ENCODE measurements around the gene IL12RB2. TPM values are rescaled to one million over a fixed set of nuclear protein-coding genes. Genes with fewer than 3 reads are reported as not detected.

The IL12RB2 gene
- total RNA-seq, 2 experiments from 2014 or later = 39.8 to 40.2 TPM

GRCh38 chr1:67327864-67328466, 20.3 kb downstream of the IL12RB2 start:
- no peaks in the 10 kb centered on the region for H3K9me3 Mint-ChIP-seq
- no peak overlapping the region for H3K27ac Mint-ChIP-seq
- H3K4me3 Mint-ChIP-seq = no peak overlapping the region
- peaks cover 3% of the 10 kb centered on the region for H3K27me3 Mint-ChIP-seq
- H3K36me3 Mint-ChIP-seq = peaks cover 60% of the 10 kb centered on the region
- DNase-seq = no peak
- peaks cover 11% of the 10 kb centered on the region for H3K4me1 Mint-ChIP-seq

GRCh38 chr1:67332653-67333529, 25.2 kb downstream of the IL12RB2 start:
- Mint-ChIP-seq H3K27ac (peak overlapping the region; percentile 90), H3K4me3 (peak overlapping the region; percentile 44), H3K9me3 (peaks cover 6% of the 10 kb centered on the region), H3K27me3 (no peaks in the 10 kb centered on the region), H3K36me3 (peaks cover 70% of the 10 kb centered on the region), H3K4me1 (peaks cover 53% of the 10 kb centered on the region)
- DNase-seq = peak; percentile 29

DNA sequence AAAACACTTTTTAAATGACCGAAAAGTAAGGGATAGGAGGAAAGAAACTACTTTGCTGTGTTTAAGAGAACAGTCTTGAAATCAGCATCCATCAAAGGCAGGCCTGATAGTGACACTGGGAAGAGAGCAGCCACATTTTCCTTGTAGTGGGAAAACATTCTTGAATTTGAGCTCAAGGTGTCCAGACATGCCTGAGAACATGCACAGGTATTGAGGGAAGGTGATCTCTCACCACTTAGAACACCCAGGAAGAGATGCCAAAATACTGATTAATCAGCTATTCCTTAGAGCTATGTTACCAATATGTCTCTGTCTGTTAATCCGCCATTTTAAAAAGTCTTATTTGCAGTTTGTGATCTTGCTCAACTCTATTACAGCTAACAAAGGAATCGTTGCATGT, 25.9 kb downstream of the IL12RB2 start:
- H3K27ac Mint-ChIP-seq = peak overlapping the region; percentile 90
- H3K27me3 Mint-ChIP-seq = no peaks in the 10 kb centered on the region
- no peak for DNase-seq
- peak overlapping the region; percentile 44 for H3K4me3 Mint-ChIP-seq
- H3K4me1 Mint-ChIP-seq = peaks cover 58% of the 10 kb centered on the region
- H3K36me3 Mint-ChIP-seq = peaks cover 74% of the 10 kb centered on the region
- H3K9me3 Mint-ChIP-seq = peaks cover 6% of the 10 kb centered on the region

- peak overlapping the region; percentile 82 for H3K27ac Mint-ChIP-seq
- DNase-seq = no peak
- peaks cover 76% of the 10 kb centered on the region for H3K4me1 Mint-ChIP-seq
- H3K4me3 Mint-ChIP-seq = peak overlapping the region; percentile 38
- H3K36me3 Mint-ChIP-seq = peaks cover 73% of the 10 kb centered on the region
- H3K9me3 Mint-ChIP-seq = peaks cover 6% of the 10 kb centered on the region
- H3K27me3 Mint-ChIP-seq = no peaks in the 10 kb centered on the region
Observed at GRCh38 chr1:67335411-67335810, 27.7 kb downstream of the IL12RB2 start.

- Mint-ChIP-seq H3K27me3 (no peaks in the 10 kb centered on the region), H3K36me3 (peaks cover 78% of the 10 kb centered on the region), H3K9me3 (peaks cover 6% of the 10 kb centered on the region), H3K4me3 (peak overlapping the region; percentile 52), H3K4me1 (peaks cover 81% of the 10 kb centered on the region), H3K27ac (peak overlapping the region; percentile 82)
- no peak for DNase-seq
Observed at GRCh38 chr1:67336157-67336556, 28.5 kb downstream of the IL12RB2 start.

- H3K4me1 Mint-ChIP-seq = peaks cover 85% of the 10 kb centered on the region
- peak overlapping the region; percentile 82 for H3K27ac Mint-ChIP-seq
- H3K36me3 Mint-ChIP-seq = peaks cover 80% of the 10 kb centered on the region
- peak overlapping the region; percentile 52 for H3K4me3 Mint-ChIP-seq
- H3K27me3 Mint-ChIP-seq = no peaks in the 10 kb centered on the region
- DNase-seq = no peak
- peaks cover 6% of the 10 kb centered on the region for H3K9me3 Mint-ChIP-seq
Observed at GRCh38 chr1:67336783-67337182, 29.1 kb downstream of the IL12RB2 start.

DNA sequence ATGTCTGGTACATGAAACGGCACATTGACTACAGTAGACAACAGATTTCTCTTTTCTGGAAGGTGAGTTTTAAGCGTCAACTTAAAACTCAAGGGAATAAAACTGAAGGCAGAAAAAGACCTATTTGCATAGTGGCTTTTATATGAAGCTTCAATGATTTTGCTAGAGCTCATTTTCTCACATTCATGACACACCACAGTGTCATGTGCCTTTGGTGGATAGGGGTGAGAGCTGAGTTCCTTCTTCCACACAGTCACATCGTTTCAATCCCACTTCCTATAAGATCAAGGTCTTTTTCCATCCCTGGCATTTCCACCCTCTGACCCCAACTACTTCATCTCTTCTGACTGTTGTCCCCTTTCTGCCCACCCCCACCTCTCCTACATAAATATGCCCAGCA, 31.0 kb downstream of the IL12RB2 start:
- Mint-ChIP-seq H3K9me3 (peaks cover 7% of the 10 kb centered on the region), H3K36me3 (peaks cover 82% of the 10 kb centered on the region), H3K27ac (peak overlapping the region; percentile 88), H3K4me1 (peaks cover 81% of the 10 kb centered on the region), H3K4me3 (peak overlapping the region; percentile 15), H3K27me3 (no peaks in the 10 kb centered on the region)
- DNase-seq = no peak

GRCh38 chr1:67339623-67340343, 32.1 kb downstream of the IL12RB2 start:
- Mint-ChIP-seq H3K36me3 (peaks cover 77% of the 10 kb centered on the region), H3K9me3 (peaks cover 6% of the 10 kb centered on the region), H3K27me3 (no peaks in the 10 kb centered on the region), H3K4me1 (peaks cover 76% of the 10 kb centered on the region), H3K4me3 (peak overlapping the region; percentile 32), H3K27ac (peak overlapping the region; percentile 88)
- peak; percentile 62 for DNase-seq

- Mint-ChIP-seq H3K4me1 (peaks cover 54% of the 10 kb centered on the region), H3K27ac (peak overlapping the region; percentile 88), H3K27me3 (no peaks in the 10 kb centered on the region), H3K9me3 (peaks cover 1% of the 10 kb centered on the region), H3K4me3 (peak overlapping the region; percentile 0), H3K36me3 (peaks cover 62% of the 10 kb centered on the region)
- DNase-seq = peak; percentile 50
Observed at GRCh38 chr1:67342076-67342890, 34.6 kb downstream of the IL12RB2 start.

- Mint-ChIP-seq H3K27me3 (no peaks in the 10 kb centered on the region), H3K4me3 (no peak overlapping the region), H3K27ac (no peak overlapping the region), H3K36me3 (peaks cover 50% of the 10 kb centered on the region), H3K9me3 (peaks cover 1% of the 10 kb centered on the region), H3K4me1 (peaks cover 33% of the 10 kb centered on the region)
- DNase-seq = no peak
Observed at GRCh38 chr1:67345556-67345955, 37.9 kb downstream of the IL12RB2 start.

DNA sequence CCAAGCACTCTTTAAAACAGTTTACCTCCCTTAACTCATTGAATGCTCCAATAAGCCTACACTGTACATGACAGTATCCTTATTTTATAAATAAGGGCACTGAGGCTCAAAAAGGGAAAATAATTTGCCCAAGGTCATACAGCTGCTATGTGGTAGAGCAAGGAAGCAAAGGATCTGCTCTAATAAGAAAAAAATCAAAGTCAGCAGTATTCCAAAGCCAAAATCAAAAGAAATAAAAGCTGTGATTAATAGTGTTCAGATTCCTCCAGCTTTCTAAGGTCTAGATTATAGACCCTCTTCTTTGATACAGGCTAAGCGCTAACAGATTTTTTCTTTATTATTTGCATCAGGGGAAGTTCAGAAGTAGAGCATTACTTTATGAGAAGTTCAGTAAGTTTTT, 39.3 kb downstream of the IL12RB2 start:
- no peak overlapping the region for H3K27ac Mint-ChIP-seq
- H3K4me3 Mint-ChIP-seq = no peak overlapping the region
- peaks cover 22% of the 10 kb centered on the region for H3K4me1 Mint-ChIP-seq
- no peaks in the 10 kb centered on the region for H3K27me3 Mint-ChIP-seq
- DNase-seq = no peak
- peaks cover 41% of the 10 kb centered on the region for H3K36me3 Mint-ChIP-seq
- peaks cover 1% of the 10 kb centered on the region for H3K9me3 Mint-ChIP-seq

GRCh38 chr1:67347688-67348472, 40.2 kb downstream of the IL12RB2 start:
- no peak for DNase-seq
- Mint-ChIP-seq H3K36me3 (peaks cover 39% of the 10 kb centered on the region), H3K9me3 (no peaks in the 10 kb centered on the region), H3K27me3 (no peaks in the 10 kb centered on the region), H3K27ac (no peak overlapping the region), H3K4me3 (no peak overlapping the region), H3K4me1 (peaks cover 18% of the 10 kb centered on the region)

DNA sequence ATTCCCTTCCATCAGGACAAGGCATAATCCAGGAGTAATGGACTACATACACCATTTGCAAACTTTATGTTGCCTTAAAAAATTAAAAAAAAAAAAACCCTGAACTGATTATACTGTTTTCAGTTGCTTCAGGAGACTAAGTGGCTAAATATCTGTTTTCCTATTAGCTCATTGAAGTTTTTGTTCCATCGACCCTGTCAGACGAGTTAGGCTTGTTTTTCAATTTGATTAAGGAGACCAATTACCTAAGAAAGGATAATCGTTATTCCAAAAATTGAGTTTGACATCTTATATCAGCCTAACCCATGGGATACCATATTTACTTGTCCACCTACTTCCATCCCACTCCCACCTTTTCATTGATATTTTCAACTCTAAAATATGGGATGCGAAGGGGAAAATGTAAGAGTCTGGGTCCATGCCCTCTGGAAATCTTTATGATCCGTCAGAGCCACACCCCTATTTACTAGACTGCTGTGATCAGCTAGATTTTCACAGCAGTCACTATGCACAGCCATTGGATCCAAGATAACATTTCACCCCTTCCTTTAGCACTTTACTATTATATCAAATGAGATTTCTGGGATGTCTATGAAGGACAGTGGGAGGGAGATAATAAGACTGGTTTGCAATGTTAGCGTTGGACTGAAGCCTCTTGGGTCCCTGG, 41.0 kb downstream of the IL12RB2 start:
- peaks cover 15% of the 10 kb centered on the region for H3K4me1 Mint-ChIP-seq
- peaks cover 38% of the 10 kb centered on the region for H3K36me3 Mint-ChIP-seq
- H3K4me3 Mint-ChIP-seq = no peak overlapping the region
- no peak for DNase-seq
- H3K27ac Mint-ChIP-seq = no peak overlapping the region
- no peaks in the 10 kb centered on the region for H3K27me3 Mint-ChIP-seq
- H3K9me3 Mint-ChIP-seq = no peaks in the 10 kb centered on the region

All from activated naive CD8-positive, alpha-beta T cell treated with anti-CD3 and anti-CD28 coated beads for 36 hours (primary cell).